Measurements from ENCODE around the gene SLC66A1.

DNA sequence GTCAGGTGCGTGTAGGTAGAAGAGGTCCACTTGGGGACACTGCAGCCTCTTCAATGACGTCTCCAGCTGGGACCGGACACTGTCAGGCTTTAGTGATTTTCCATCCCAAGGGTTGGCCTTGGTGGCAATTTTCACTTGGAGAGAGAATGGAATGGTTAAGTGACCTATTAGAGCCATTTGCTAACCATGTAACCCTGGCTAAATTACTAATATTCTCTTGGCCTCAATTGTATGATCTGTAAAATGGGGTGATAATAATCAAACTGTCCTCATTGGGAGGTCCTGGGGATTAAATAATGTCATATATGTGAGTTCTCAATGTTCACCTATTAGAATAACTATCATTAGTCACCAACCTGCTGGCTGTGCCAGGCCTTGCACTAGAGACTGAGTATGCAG is 3.6 kb upstream of the SLC66A1 start:
- TF ChIP-seq, protein P1, sequence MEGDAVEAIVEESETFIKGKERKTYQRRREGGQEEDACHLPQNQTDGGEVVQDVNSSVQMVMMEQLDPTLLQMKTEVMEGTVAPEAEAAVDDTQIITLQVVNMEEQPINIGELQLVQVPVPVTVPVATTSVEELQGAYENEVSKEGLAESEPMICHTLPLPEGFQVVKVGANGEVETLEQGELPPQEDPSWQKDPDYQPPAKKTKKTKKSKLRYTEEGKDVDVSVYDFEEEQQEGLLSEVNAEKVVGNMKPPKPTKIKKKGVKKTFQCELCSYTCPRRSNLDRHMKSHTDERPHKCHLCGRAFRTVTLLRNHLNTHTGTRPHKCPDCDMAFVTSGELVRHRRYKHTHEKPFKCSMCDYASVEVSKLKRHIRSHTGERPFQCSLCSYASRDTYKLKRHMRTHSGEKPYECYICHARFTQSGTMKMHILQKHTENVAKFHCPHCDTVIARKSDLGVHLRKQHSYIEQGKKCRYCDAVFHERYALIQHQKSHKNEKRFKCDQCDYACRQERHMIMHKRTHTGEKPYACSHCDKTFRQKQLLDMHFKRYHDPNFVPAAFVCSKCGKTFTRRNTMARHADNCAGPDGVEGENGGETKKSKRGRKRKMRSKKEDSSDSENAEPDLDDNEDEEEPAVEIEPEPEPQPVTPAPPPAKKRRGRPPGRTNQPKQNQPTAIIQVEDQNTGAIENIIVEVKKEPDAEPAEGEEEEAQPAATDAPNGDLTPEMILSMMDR (IDR thresholded peaks at IDR 0.05; ENCODE audit: borderline replicate concordance, extremely low read depth, low read length, poor library complexity, severe bottlenecking) = no peak
- TF ChIP-seq EZH2 (IDR thresholded peaks at IDR 0.05; ENCODE audit: borderline replicate concordance, low read depth, low read length, severe bottlenecking) = no peak

Data from DND-41 (cell line).